Measurements from ENCODE around the gene USH1G. TPM values are rescaled to one million over a fixed set of nuclear protein-coding genes. Genes with fewer than 3 reads are reported as not detected.

The USH1G gene
- total and polyA plus RNA-seq, 2 of the 13 experiments (the other 11 are each of a cell fraction or from before 2014, with no cell fraction given) = 0.04 TPM; not detected in 1

GRCh38 chr17:74872313-74873036 lies 50.6 kb downstream of the USH1G start, which contains the start of gene FDXR (continued):
- TF ChIP-seq HMGXB4 (CRISPR knock-in tag; IDR thresholded peaks at IDR 0.05; ENCODE audit: borderline replicate concordance in 1 of 2, low read depth in 1 of 2) = peak; percentile 60 to 74; a peak in 2 of 4 replicates
- peak; percentile 18; the same call in 1 of the 2 replicates for TF ChIP-seq ZNF253 (CRISPR knock-in tag; IDR thresholded peaks at IDR 0.05; ENCODE audit: borderline replicate concordance)
- TF ChIP-seq MTF2 (CRISPR knock-in tag; IDR thresholded peaks at IDR 0.05; ENCODE audit: borderline replicate concordance) = no peak
- TF ChIP-seq ZBTB42 (CRISPR knock-in tag; IDR thresholded peaks at IDR 0.05) = no peak; the same call in 1 of the 2 replicates
- peak; percentile 85 for TF ChIP-seq EED (CRISPR knock-in tag; IDR thresholded peaks at IDR 0.05)
- peak; percentile 85 for TF ChIP-seq NFAT5 (CRISPR knock-in tag; IDR thresholded peaks at IDR 0.05)
- TF ChIP-seq ZFYVE20 (CRISPR knock-in tag; IDR thresholded peaks at IDR 0.05; ENCODE audit: borderline replicate concordance, low read depth) = no peak
- peak; percentile 94 for TF ChIP-seq ZSCAN25 (CRISPR knock-in tag; IDR thresholded peaks at IDR 0.05)
- peak; percentile 96; the same call in 1 of the 2 replicates for TF ChIP-seq IRX3 (CRISPR knock-in tag; IDR thresholded peaks at IDR 0.05; ENCODE audit: borderline replicate concordance, low read depth)
- no peak for TF ChIP-seq YEATS2 (CRISPR knock-in tag; IDR thresholded peaks at IDR 0.05; ENCODE audit: borderline replicate concordance)
- peak; percentile 21; the same call in 1 of the 2 replicates for TF ChIP-seq AKAP8 (CRISPR knock-in tag; IDR thresholded peaks at IDR 0.05)
- TF ChIP-seq ARID4A (CRISPR knock-in tag; IDR thresholded peaks at IDR 0.05; ENCODE audit: borderline replicate concordance) = peak; percentile 53; the same call in 1 of the 2 replicates
- TF ChIP-seq ZBTB33 (CRISPR knock-in tag; IDR thresholded peaks at IDR 0.05) = no peak
- TF ChIP-seq MAX (IDR thresholded peaks at IDR 0.05) = peak; percentile 66

All from HepG2 (cell line).